A549 treated with AZD9567 at 1 μM for 4 hours (cell line): ENCODE data around the gene ATOSA. TPM values are rescaled to one million over a fixed set of nuclear protein-coding genes. Genes with fewer than 3 reads are reported as not detected.

Source experiments
- total RNA-seq: library from RNA; stranded (reverse); fragments of 200-300 nt; extraction: Qiagen RNA extraction; gene quantifications from 5 replicates; pipeline ENCODE4 v1.2.3, GENCODE V29; 2022; ENCODE audit not compliant: insufficient read depth

Gene ATOSA, protein sequence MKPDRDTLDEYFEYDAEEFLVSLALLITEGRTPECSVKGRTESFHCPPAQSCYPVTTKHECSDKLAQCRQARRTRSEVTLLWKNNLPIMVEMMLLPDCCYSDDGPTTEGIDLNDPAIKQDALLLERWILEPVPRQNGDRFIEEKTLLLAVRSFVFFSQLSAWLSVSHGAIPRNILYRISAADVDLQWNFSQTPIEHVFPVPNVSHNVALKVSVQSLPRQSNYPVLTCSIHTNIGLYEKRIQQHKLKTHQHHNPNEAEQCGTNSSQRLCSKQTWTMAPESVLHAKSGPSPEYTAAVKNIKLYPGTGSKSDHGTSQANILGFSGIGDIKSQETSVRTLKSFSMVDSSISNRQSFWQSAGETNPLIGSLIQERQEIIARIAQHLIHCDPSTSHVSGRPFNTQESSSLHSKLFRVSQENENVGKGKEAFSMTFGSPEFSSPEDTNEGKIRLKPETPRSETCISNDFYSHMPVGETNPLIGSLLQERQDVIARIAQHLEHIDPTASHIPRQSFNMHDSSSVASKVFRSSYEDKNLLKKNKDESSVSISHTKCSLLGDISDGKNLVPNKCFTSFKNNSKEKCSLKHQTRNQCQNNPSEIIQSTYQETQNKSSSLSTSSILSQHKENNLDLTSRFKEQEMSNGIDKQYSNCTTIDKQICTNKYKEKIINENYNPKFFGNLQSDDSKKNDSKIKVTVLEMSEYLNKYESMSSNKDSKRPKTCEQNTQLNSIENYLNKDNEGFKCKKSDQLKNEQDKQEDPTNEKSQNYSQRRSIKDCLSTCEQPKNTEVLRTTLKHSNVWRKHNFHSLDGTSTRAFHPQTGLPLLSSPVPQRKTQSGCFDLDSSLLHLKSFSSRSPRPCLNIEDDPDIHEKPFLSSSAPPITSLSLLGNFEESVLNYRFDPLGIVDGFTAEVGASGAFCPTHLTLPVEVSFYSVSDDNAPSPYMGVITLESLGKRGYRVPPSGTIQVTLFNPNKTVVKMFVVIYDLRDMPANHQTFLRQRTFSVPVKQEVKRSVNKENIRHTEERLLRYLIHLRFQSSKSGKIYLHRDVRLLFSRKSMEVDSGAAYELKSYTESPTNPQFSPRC
- total RNA-seq = 8.6 to 21.7 TPM (median 11.0 TPM) in 5 replicates

DNA sequence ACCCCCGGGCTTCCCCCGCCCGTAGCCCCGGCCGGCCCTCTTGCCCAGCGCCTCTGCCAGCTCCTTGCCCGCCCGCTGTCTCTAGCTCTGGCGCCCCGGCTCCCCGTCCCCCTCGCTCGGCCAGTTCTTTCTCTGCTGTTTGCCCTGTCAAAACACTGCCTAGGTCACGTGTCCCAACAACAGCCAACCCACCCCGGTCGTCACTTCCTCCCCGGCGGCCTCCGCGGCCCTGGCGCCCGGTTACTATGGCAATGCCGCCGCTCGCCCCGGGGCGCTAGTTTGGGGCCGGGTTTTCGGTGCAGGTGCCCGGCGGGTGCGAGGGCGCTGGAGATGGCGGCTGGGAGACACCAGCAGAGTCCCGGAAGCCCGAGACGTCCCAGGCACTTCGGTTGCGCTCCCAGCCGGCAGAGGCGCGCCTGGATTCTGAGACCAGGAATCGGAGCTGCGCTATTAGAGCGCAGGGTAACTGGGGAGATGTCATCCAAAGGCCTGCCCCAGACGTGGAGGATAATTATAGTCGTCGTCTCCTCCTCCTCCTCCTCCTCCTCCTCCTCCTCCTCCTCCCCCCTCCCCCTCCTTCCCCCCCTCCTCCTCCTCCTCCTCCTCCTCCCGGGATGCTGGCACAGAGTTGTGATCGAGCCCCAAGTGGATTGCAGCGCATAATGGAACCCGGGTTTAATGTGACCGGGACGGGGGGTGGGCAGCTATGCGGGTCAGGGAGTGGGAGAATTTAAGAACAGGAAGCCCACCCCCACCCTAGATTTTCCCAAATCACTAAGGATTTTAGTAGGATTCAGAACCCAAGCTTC is at the start of gene ATOSA:
ATOSA (minus strand) TSS at position 157 of the 809 bp plus-strand sequence. CDS start 1,367 bp downstream, outside the sequence.

Other genes starting within 250 kb of the ATOSA start
- 21.5 to 31.3 TPM (median 24.0 TPM) in 5 replicates for gene MYO5A, start 150.5 kb downstream of the ATOSA start, total RNA-seq
- gene ARPP19, start 110.4 kb downstream of the ATOSA start, total RNA-seq = 87.0 to 151 TPM (median 102 TPM) in 5 replicates
- 0.13 to 0.29 TPM (median 0.19 TPM) in 4 of 5 replicates, not detected in the other for gene ONECUT1, start 110.9 kb upstream of the ATOSA start, total RNA-seq